ENCODE measurements around the gene LAMB3. TPM values are rescaled to one million over a fixed set of nuclear protein-coding genes. Genes with fewer than 3 reads are reported as not detected.

The LAMB3 gene
- total RNA-seq, 1 donor from 2014 or later, result not detected

GRCh38 chr1:209595028-209595427, 57.2 kb downstream of the LAMB3 start:
- peaks cover 28% of the 10 kb centered on the region for H3K27me3 Mint-ChIP-seq (ENCODE audit: low read depth)
- no peak for TF ChIP-seq CTCF (conservative IDR thresholded peaks at IDR 0.05)
- no peak for DNase-seq (ENCODE audit: low read depth, low spot score)
- H3K27ac Mint-ChIP-seq (ENCODE audit: unreplicated experiment), result peak overlapping the region; percentile 10
- H3K9me3 Mint-ChIP-seq, result no peaks in the 10 kb centered on the region
- H3K4me3 Mint-ChIP-seq, result no peak overlapping the region
- peaks cover 6% of the 10 kb centered on the region for H3K4me1 Mint-ChIP-seq
- no peaks in the 10 kb centered on the region for H3K36me3 Mint-ChIP-seq (ENCODE audit: low read depth)

- no peak for TF ChIP-seq CTCF (conservative IDR thresholded peaks at IDR 0.05)
- no peaks in the 10 kb centered on the region for H3K9me3 Mint-ChIP-seq
- peaks cover 23% of the 10 kb centered on the region for H3K27me3 Mint-ChIP-seq (ENCODE audit: low read depth)
These were observed 57.8 kb downstream of the LAMB3 start for GRCh38 chr1:209594440-209594839.

GRCh38 chr1:209593747-209594146, 58.5 kb downstream of the LAMB3 start:
- peaks cover 8% of the 10 kb centered on the region for H3K4me1 Mint-ChIP-seq
- H3K27me3 Mint-ChIP-seq (ENCODE audit: low read depth), result peaks cover 20% of the 10 kb centered on the region
- H3K27ac Mint-ChIP-seq (ENCODE audit: unreplicated experiment), result no peak overlapping the region
- no peaks in the 10 kb centered on the region for H3K36me3 Mint-ChIP-seq (ENCODE audit: low read depth)
- no peak for DNase-seq (ENCODE audit: low read depth, low spot score)
- no peak for TF ChIP-seq CTCF (conservative IDR thresholded peaks at IDR 0.05)
- H3K4me3 Mint-ChIP-seq, result no peak overlapping the region
- H3K9me3 Mint-ChIP-seq, result no peaks in the 10 kb centered on the region

More at GRCh38 chr1:209594440-209594839, 57.8 kb downstream of the LAMB3 start:
- Mint-ChIP-seq H3K4me3 (no peak overlapping the region), H3K36me3 (ENCODE audit: low read depth) (no peaks in the 10 kb centered on the region), H3K4me1 (peaks cover 8% of the 10 kb centered on the region), H3K27ac (ENCODE audit: unreplicated experiment) (no peak overlapping the region)
- no peak for DNase-seq (ENCODE audit: low read depth, low spot score)

- peaks cover 8% of the 10 kb centered on the region for H3K4me1 Mint-ChIP-seq
- no peaks in the 10 kb centered on the region for H3K9me3 Mint-ChIP-seq
- no peak for DNase-seq (ENCODE audit: low read depth, low spot score)
- H3K36me3 Mint-ChIP-seq (ENCODE audit: low read depth), result no peaks in the 10 kb centered on the region
- H3K4me3 Mint-ChIP-seq, result no peak overlapping the region
- peaks cover 16% of the 10 kb centered on the region for H3K27me3 Mint-ChIP-seq (ENCODE audit: low read depth)
- peak; percentile 32 for TF ChIP-seq CTCF (conservative IDR thresholded peaks at IDR 0.05)
- no peak overlapping the region for H3K27ac Mint-ChIP-seq (ENCODE audit: unreplicated experiment)
These were observed 61.8 kb downstream of the LAMB3 start for GRCh38 chr1:209590405-209590804.

GRCh38 chr1:209589863-209590262, 62.4 kb downstream of the LAMB3 start:
- Mint-ChIP-seq H3K36me3 (ENCODE audit: low read depth) (no peaks in the 10 kb centered on the region), H3K4me1 (peaks cover 8% of the 10 kb centered on the region), H3K27ac (ENCODE audit: unreplicated experiment) (no peak overlapping the region), H3K9me3 (no peaks in the 10 kb centered on the region), H3K27me3 (ENCODE audit: low read depth) (peaks cover 13% of the 10 kb centered on the region), H3K4me3 (no peak overlapping the region)
- TF ChIP-seq CTCF (conservative IDR thresholded peaks at IDR 0.05), result no peak
- DNase-seq (ENCODE audit: low read depth, low spot score), result no peak

- H3K27me3 Mint-ChIP-seq (ENCODE audit: low read depth), result peaks cover 12% of the 10 kb centered on the region
- H3K9me3 Mint-ChIP-seq, result no peaks in the 10 kb centered on the region
- H3K4me1 Mint-ChIP-seq, result peaks cover 8% of the 10 kb centered on the region
- no peak overlapping the region for H3K4me3 Mint-ChIP-seq
- H3K27ac Mint-ChIP-seq (ENCODE audit: unreplicated experiment), result no peak overlapping the region
- H3K36me3 Mint-ChIP-seq (ENCODE audit: low read depth), result no peaks in the 10 kb centered on the region
- no peak for DNase-seq (ENCODE audit: low read depth, low spot score)
- no peak for TF ChIP-seq CTCF (conservative IDR thresholded peaks at IDR 0.05)
These were observed 62.8 kb downstream of the LAMB3 start for GRCh38 chr1:209589440-209589839.

Data from neural crest cell (in vitro differentiated cells).